H1 (cell line): ENCODE measurements around the gene POLR2I. TPM values are rescaled to one million over a fixed set of nuclear protein-coding genes. Genes with fewer than 3 reads are reported as not detected.

Source experiments
- ASH2L ChIP-seq: fragments of 200-600, 300-600 bp; sonication (generic); IDR thresholded peaks from one replicate; pipeline ENCODE4 v1.7.1; 2017; ENCODE audit warnings: low read length
- BACH1 ChIP-seq: IDR thresholded peaks from 2 replicates; pipeline ENCODE4 v1.6.1; 2012; ENCODE audit warnings: low read length, improper control_type of control experiment
- BCL11A ChIP-seq, 2 experiments: IDR thresholded peaks; one replicate each; pipeline ENCODE4 v1.6.1; 2011; ENCODE audit warnings: low read depth in 2 of 2, low read length in 2 of 2, mild to moderate bottlenecking in 2 of 2
- SIN3A ChIP-seq, 2 experiments: IDR thresholded peaks in 1 of 2; conservative IDR thresholded peaks in 1 of 2; 2 replicates each; pipeline ENCODE4 v1.6.1; 2011 to 2012; ENCODE audit warnings: low read length in 2 of 2, improper control_type of control experiment in 1 of 2, low read depth in 1 of 2, mild to moderate bottlenecking in 1 of 2
- TEAD4 ChIP-seq: IDR thresholded peaks from 2 replicates; pipeline ENCODE4 v1.6.1; 2012; ENCODE audit warnings: low read depth, low read length, inconsistent platforms, mixed read lengths
- polyA plus RNA-seq, 7 experiments: library from polyadenylated mRNA; depleted of rRNA in 3 of 7; stranded (reverse) in 5 of 7; unstranded in 2 of 7; fragments of >200 nt in 5 of 7; fragments of 200-250 nt in 2 of 7; gene quantifications; 1 replicate in 5 of 7; 2 replicates in 1 of 7; 4 replicates in 1 of 7; pipeline versions ENCODE4 v1.2.1 to v1.2.3, GENCODE V29; 2011 to 2013; ENCODE audit warnings: missing spikeins in 2 of 7, mixed read lengths in 2 of 7
- total RNA-seq: library from RNA; stranded (reverse); fragmentation: NEBNext Ultra II Directional; extraction: Animal tissue kit (Norgen Biotek cat#: 25700); gene quantifications from 2 replicates; pipeline ENCODE4 v1.2.1, GENCODE V29; 2021

POLR2I gene
- total and polyA plus RNA-seq, 2 of the 8 experiments (the other 6 are each of a cell fraction or from before 2014, with no cell fraction given), result 143 to 150 TPM

GRCh38 chr19:36079389-36079945 lies 35.2 kb downstream of the POLR2I start (continued):
- TF ChIP-seq BACH1 (no peak), ASH2L (no peak), BCL11A (IDR thresholded peaks at IDR 0.05; ENCODE audit: low read depth in 2 of 2, low read length in 2 of 2) (no peak), TEAD4 (no peak), SIN3A (conservative IDR thresholded peaks at IDR 0.05 in 1 of 2, IDR thresholded peaks at IDR 0.05 in 1 of 2; ENCODE audit: low read depth in 1 of 2, low read length in 2 of 2) (no peak)
